B cell (primary cell): ENCODE results near the gene TSC2. TPM values are rescaled to one million over a fixed set of nuclear protein-coding genes. Genes with fewer than 3 reads are reported as not detected.

Experiments used
- ATAC-seq: fragments of 200-7000 bp; cut with Tn5 transposase; one replicate; pipeline ENCODE4 v1.10.0; 2021; ENCODE audit warnings: low read depth, mild to moderate bottlenecking, moderate number of reproducible peaks, moderate library complexity
- CTCF ChIA-PET: fragments of 350-600 bp; sonication (Branson Sonifier 250); formaldehyde crosslinking; loops from one replicate; lab custom pipeline; 2021; ENCODE audit warnings: antibody characterized with exemption, inconsistent platforms; lab: Charles Lee
- POLR2A ChIA-PET: fragments of 350-600 bp; sonication (Branson Sonifier 250); formaldehyde crosslinking; loops from one replicate; lab custom pipeline; 2021; ENCODE audit warnings: antibody characterized with exemption; lab: Charles Lee
- DNase-seq: peaks from one replicate; pipeline ENCODE4 v3.0.0; 2013
- H2AFZ ChIP-seq: 2 replicates; pipeline ENCODE4 v1.6.1; 2012; ENCODE audit warnings: mild to moderate bottlenecking, low read depth, low read length; ENCODE audit not compliant: insufficient read depth, poor library complexity, severe bottlenecking
- H3K27ac ChIP-seq, 2 donors: 1 replicate in 1 of 2; 2 replicates in 1 of 2; pipeline ENCODE4 v1.5.1; 2012 to 2013; ENCODE audit warnings: low read length in 2 of 2, mild to moderate bottlenecking in 2 of 2, moderate library complexity in 1 of 2
- H3K27me3 ChIP-seq, 4 experiments: fragments of 200-600 bp in 1 of 4; sonication (generic) in 1 of 4; replicated peaks in 1 of 4; 1 replicate in 2 of 4; 2 replicates in 2 of 4; pipeline versions ENCODE4 v1.6.1 to v1.7.0; 2013 to 2016; ENCODE audit warnings: low read length in 3 of 4, mild to moderate bottlenecking in 2 of 4, mixed read lengths in 1 of 4, moderate library complexity in 1 of 4; ENCODE audit not compliant: insufficient read depth in 4 of 4, control insufficient read depth in 3 of 4; ENCODE audit errors: control extremely low read depth in 1 of 4
- H3K36me3 ChIP-seq, 2 experiments: replicated peaks in 1 of 2; 1 replicate in 1 of 2; 2 replicates in 1 of 2; pipeline versions ENCODE4 v1.6.1 to v1.7.1; 2013; ENCODE audit warnings: low read length in 1 of 2; ENCODE audit not compliant: insufficient read depth in 2 of 2, control insufficient read depth in 1 of 2; ENCODE audit errors: control extremely low read depth in 1 of 2, extremely low read depth in 1 of 2
- H3K4me1 ChIP-seq, 2 donors: fragments of 200-600 bp in 1 of 2; sonication (generic) in 1 of 2; 1 replicate in 1 of 2; 2 replicates in 1 of 2; pipeline versions ENCODE4 v1.5.1 to v1.6.1; 2013 to 2017; ENCODE audit warnings: low read length in 2 of 2; ENCODE audit not compliant: control insufficient read depth in 2 of 2, insufficient read depth in 2 of 2
- H3K4me2 ChIP-seq: replicated peaks from 2 replicates; pipeline ENCODE3; 2012; ENCODE audit warnings: mild to moderate bottlenecking, low read depth, low read length; ENCODE audit not compliant: poor library complexity, severe bottlenecking
- H3K4me3 ChIP-seq, 5 experiments: fragments of 200-600 bp in 1 of 5; sonication (generic) in 1 of 5; 1 replicate in 3 of 5; 2 replicates in 2 of 5; pipeline versions ENCODE4 v1.5.1 to v1.7.0; 2011 to 2016; ENCODE audit warnings: low read length in 4 of 5, mild to moderate bottlenecking in 4 of 5, low read depth in 2 of 5, control low read depth in 1 of 5, moderate library complexity in 1 of 5; ENCODE audit not compliant: insufficient read depth in 1 of 5; ENCODE audit errors: control extremely low read depth in 1 of 5, extremely low read depth in 1 of 5
- H3K79me2 ChIP-seq: fragments of 200-600 bp; sonication (generic); one replicate; pipeline ENCODE4 v1.6.0; 2016; ENCODE audit warnings: low read length; ENCODE audit not compliant: control insufficient read depth, insufficient read depth
- H3K9ac ChIP-seq: fragments of 200-600 bp; sonication (generic); 2 replicates; pipeline ENCODE4 v1.6.1; 2017; ENCODE audit warnings: mild to moderate bottlenecking, low read length, moderate library complexity
- H3K9me3 ChIP-seq, 3 donors: one replicate each; pipeline versions ENCODE4 v1.6.1 to v1.7.1; 2013; ENCODE audit warnings: low read length in 2 of 3; ENCODE audit not compliant: control insufficient read depth in 2 of 3, insufficient read depth in 1 of 3; ENCODE audit errors: control extremely low read depth in 1 of 3
- H4K20me1 ChIP-seq: 2 replicates; pipeline ENCODE4 v1.6.0; 2012; ENCODE audit warnings: mild to moderate bottlenecking, low read length; ENCODE audit not compliant: insufficient read depth, control insufficient read depth, poor library complexity, severe bottlenecking
- H3K27ac Mint-ChIP-seq: one replicate; pipeline ENCODE4 v1.8.0; 2021; ENCODE audit warnings: mixed read lengths
- H3K27me3 Mint-ChIP-seq: one replicate; pipeline ENCODE4 v1.8.0; 2021; ENCODE audit warnings: mixed read lengths
- H3K4me1 Mint-ChIP-seq: one replicate; pipeline ENCODE4 v1.8.0; 2021; ENCODE audit warnings: mixed read lengths
- H3K4me3 Mint-ChIP-seq: one replicate; pipeline ENCODE4 v1.8.0; 2021; ENCODE audit warnings: mixed read lengths
- H3K9me3 Mint-ChIP-seq: one replicate; pipeline ENCODE4 v1.8.0; 2022; ENCODE audit warnings: mixed read lengths; ENCODE audit not compliant: insufficient read depth
- EZH2 ChIP-seq: IDR thresholded peaks from 2 replicates; pipeline ENCODE4 v1.6.1; 2012; ENCODE audit warnings: borderline replicate concordance, low read depth, mild to moderate bottlenecking, moderate library complexity, low read length; ENCODE audit not compliant: insufficient read depth, poor library complexity, severe bottlenecking
- WGBS: methylation state at CpG from one replicate; pipeline ENCODE4 v1.1.5; 2013; ENCODE audit warnings: missing lambda C conversion rate; ENCODE audit not compliant: insufficient coverage; 5-methylcytosine and 5-hydroxymethylcytosine counted together
- intact Hi-C: fragments of 100-400 bp; cut with micrococcal nuclease; formaldehyde crosslinking; loops from one replicate; pipeline ENCODE4 v1.10.0; 2022
- polyA plus RNA-seq: library from polyadenylated mRNA; depleted of rRNA; stranded (reverse); fragments of >200 nt; gene quantifications from 2 replicates; pipeline ENCODE4 v1.2.3, GENCODE V29; 2012
- total RNA-seq, 2 donors: library from RNA; stranded (reverse); fragments of 120-200 nt in 1 of 2; gene quantifications; 1 replicate in 1 of 2; 2 replicates in 1 of 2; pipeline versions ENCODE4 v1.2.3 to v1.2.4, GENCODE V29; 2013 to 2022
- TF ChIP-seq, protein P1 (sequence below): fragments of 200-600 bp; IDR thresholded peaks from one replicate; pipeline ENCODE4 v1.8.0; 2022; ENCODE audit warnings: antibody characterized with exemption, mild to moderate bottlenecking

Gene TSC2
- total and polyA plus RNA-seq, 2 donors (not counting 1 experiment from before 2014, with no cell fraction given), result 128 to 194 TPM

DNA sequence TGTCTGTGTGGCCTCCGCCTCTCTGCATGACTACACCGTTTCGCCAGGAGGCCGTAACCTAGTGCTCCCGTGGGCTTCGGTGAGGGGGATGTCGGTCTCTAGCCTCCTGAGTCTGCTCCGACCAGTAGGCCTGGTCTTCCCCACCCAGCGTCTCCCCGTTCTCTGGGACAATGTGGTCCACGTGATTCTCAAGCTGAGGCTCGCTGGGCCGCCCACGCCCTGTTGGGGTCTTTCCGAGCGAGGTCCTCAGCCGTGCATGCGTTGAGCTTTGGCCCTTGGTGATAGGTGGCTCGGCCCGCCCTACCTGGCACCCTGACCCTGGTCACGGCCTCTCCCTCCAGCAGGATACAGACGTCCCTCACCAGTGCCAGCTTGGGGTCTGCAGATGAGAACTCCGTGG is 30.9 kb downstream of the TSC2 start:
- CTCF ChIA-PET, result no interaction called here
- intact Hi-C loops, result no loop called here
- no peaks in the 10 kb centered on the region for H3K4me1 Mint-ChIP-seq

DNA sequence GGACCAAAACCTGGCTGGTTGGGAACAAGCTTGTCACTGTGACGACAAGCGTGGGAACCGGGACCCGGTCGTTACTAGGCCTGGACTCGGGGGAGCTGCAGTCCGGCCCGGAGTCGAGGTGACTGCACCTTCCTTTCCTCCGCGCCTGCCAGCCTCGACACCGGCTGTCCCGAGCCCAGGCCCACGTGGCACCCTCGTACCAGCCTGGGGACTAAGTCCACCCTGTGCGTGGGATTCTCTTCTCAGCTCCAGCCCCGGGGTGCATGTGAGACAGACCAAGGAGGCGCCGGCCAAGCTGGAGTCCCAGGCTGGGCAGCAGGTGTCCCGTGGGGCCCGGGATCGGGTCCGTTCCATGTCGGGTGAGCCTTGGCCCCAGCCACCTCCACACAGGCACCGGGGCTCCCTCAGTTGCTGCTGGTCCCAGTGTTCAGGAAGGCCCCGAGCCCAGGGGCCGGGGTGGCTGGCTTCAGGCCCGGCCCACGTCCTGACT is 31.6 kb downstream of the TSC2 start:
- no peak overlapping the region for H3K4me3 Mint-ChIP-seq
- 98% methylated on average over 30 of the region's 30 CpGs for WGBS
- no peak overlapping the region for H3K4me3 ChIP-seq
- intact Hi-C loops, result no loop called here
- CTCF ChIA-PET, result no interaction called here
- H3K27ac Mint-ChIP-seq, result no peak overlapping the region
- no peaks in the 10 kb centered on the region for H4K20me1 ChIP-seq
- H3K9me3 Mint-ChIP-seq, result no peaks in the 10 kb centered on the region
- H3K27me3 Mint-ChIP-seq, result no peaks in the 10 kb centered on the region
- H3K9me3 ChIP-seq, result no peaks in the 10 kb centered on the region
- no peak overlapping the region for H3K9ac ChIP-seq
- H3K4me1 Mint-ChIP-seq, result no peaks in the 10 kb centered on the region
- H3K36me3 ChIP-seq, result peaks cover 0 to 32% of the 10 kb centered on the region in 2 experiments
- no peak overlapping the region for H2AFZ ChIP-seq
- H3K27me3 ChIP-seq, result no peaks in the 10 kb centered on the region
- DNase-seq, result no peak
- no peaks in the 10 kb centered on the region for H3K4me1 ChIP-seq
- no peak for ATAC-seq
- TF ChIP-seq, protein P1, sequence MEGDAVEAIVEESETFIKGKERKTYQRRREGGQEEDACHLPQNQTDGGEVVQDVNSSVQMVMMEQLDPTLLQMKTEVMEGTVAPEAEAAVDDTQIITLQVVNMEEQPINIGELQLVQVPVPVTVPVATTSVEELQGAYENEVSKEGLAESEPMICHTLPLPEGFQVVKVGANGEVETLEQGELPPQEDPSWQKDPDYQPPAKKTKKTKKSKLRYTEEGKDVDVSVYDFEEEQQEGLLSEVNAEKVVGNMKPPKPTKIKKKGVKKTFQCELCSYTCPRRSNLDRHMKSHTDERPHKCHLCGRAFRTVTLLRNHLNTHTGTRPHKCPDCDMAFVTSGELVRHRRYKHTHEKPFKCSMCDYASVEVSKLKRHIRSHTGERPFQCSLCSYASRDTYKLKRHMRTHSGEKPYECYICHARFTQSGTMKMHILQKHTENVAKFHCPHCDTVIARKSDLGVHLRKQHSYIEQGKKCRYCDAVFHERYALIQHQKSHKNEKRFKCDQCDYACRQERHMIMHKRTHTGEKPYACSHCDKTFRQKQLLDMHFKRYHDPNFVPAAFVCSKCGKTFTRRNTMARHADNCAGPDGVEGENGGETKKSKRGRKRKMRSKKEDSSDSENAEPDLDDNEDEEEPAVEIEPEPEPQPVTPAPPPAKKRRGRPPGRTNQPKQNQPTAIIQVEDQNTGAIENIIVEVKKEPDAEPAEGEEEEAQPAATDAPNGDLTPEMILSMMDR, result no peak
- TF ChIP-seq EZH2, result no peak
- H3K27ac ChIP-seq, result no peak overlapping the region
- POLR2A ChIA-PET, result interaction anchor here (0.6 kb wide), 1 partner anchor 1709 kb away, joined by 3 read pairs; the partner anchor contains the start of gene MRPL28
- H3K79me2 ChIP-seq, result no peaks in the 10 kb centered on the region
- no peak overlapping the region for H3K4me2 ChIP-seq

More for the DNA sequence above, 30.9 kb downstream of the TSC2 start:
- no peaks in the 10 kb centered on the region for H3K9me3 Mint-ChIP-seq
- H2AFZ ChIP-seq, result no peak overlapping the region
- no peak overlapping the region for H3K4me3 Mint-ChIP-seq
- POLR2A ChIA-PET, result interaction anchor here (0.6 kb wide), 1 partner anchor 1708 kb away, joined by 3 read pairs; the partner anchor contains the start of gene MRPL28
- no peak overlapping the region for H3K4me2 ChIP-seq
- H3K9ac ChIP-seq, result no peak overlapping the region
- no peaks in the 10 kb centered on the region for H3K4me1 ChIP-seq
- H3K27ac ChIP-seq, result no peak overlapping the region
- no peaks in the 10 kb centered on the region for H4K20me1 ChIP-seq
- no peak overlapping the region for H3K27ac Mint-ChIP-seq
- no peaks in the 10 kb centered on the region for H3K79me2 ChIP-seq
- no peaks in the 10 kb centered on the region for H3K27me3 Mint-ChIP-seq
- peaks cover 0 to 35% of the 10 kb centered on the region in 2 experiments for H3K36me3 ChIP-seq
- TF ChIP-seq EZH2, result no peak
- TF ChIP-seq, protein P1, result no peak
- no peak overlapping the region for H3K4me3 ChIP-seq
- ATAC-seq, result no peak
- no peaks in the 10 kb centered on the region for H3K27me3 ChIP-seq
- 98% methylated on average over 23 of the region's 23 CpGs for WGBS
- H3K9me3 ChIP-seq, result no peaks in the 10 kb centered on the region
- no peak for DNase-seq
